HUES64 (cell line): ENCODE data around the gene FBXO41.

Experiments used
- H3K27ac ChIP-seq: 2 replicates; pipeline ENCODE4 v1.7.0; 2013; ENCODE audit warnings: low read depth, low read length, inconsistent platforms
- H3K27me3 ChIP-seq: 2 replicates; pipeline ENCODE4 v1.6.1; 2013; ENCODE audit warnings: mild to moderate bottlenecking, low read length; ENCODE audit not compliant: insufficient read depth
- H3K36me3 ChIP-seq: 2 replicates; pipeline ENCODE4 v1.6.1; 2013; ENCODE audit warnings: mild to moderate bottlenecking, low read length; ENCODE audit not compliant: insufficient read depth
- H3K4me1 ChIP-seq: 2 replicates; pipeline ENCODE4 v1.6.1; 2013; ENCODE audit warnings: mild to moderate bottlenecking, low read length, moderate library complexity; ENCODE audit not compliant: insufficient read depth
- H3K4me3 ChIP-seq: 2 replicates; pipeline ENCODE4 v1.5.1; 2013; ENCODE audit warnings: mild to moderate bottlenecking, low read length, moderate library complexity
- H3K9ac ChIP-seq: 2 replicates; pipeline ENCODE4 v1.6.1; 2013; ENCODE audit warnings: mild to moderate bottlenecking, low read depth, low read length
- H3K9me3 ChIP-seq: 2 replicates; pipeline ENCODE4 v1.6.1; 2013; ENCODE audit warnings: low read depth, low read length; ENCODE audit not compliant: insufficient read depth
- WGBS: fragments of 150-250, 120-280 bp; methylation state at CpG from one replicate; pipeline ENCODE4 v1.1.7; 2013; ENCODE audit warnings: missing lambda C conversion rate; 5-methylcytosine and 5-hydroxymethylcytosine counted together

The FBXO41 gene

DNA sequence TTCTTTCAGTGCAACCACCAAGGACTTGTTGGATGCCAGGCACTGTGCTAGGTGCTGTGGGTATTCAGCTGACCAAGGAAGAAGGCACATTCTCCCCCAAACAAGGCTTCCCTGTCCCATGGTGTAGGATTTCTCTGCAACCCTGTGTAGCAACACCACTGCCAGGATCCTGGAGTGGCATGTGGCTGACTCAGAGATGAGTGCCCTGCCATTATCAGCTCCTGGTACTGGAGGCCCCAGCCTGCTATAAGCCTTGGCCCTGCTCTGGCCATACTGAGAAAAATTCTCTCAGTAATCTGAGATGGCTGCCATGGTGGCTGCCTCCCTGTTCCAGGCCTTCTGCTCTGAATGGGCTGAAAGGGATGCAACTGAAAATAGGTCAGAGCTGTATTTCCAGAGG, 66.0 kb downstream of the FBXO41 start:
- Histone ChIP-seq H3K9ac (no peak overlapping the region), H3K36me3 (peaks cover 42% of the 10 kb centered on the region), H3K27ac (no peak overlapping the region)

DNA sequence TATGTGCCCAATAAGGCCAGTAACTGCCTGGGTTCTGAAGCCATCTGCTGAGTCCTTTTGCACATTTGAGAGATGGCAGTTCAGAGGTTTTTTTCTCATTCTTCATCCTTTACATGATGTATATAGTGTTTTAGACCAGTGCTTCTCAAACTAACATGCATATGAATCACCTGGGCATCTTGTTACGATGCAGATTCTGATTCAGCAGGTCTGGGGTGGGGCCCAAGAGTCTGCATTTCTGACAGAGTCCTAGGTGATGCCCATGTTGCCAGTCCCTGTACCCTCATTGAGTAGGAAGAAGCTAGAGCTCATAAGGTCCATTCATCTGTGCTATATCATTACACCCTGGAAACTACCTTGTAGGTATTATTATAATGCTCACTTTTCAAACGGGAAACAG, 66.5 kb downstream of the FBXO41 start:
- H3K4me1 ChIP-seq, result peaks cover 9% of the 10 kb centered on the region; the same call in 1 of the 2 replicates
- H3K36me3 ChIP-seq, result peaks cover 37% of the 10 kb centered on the region
- H3K27ac ChIP-seq, result no peak overlapping the region
- H3K4me3 ChIP-seq, result no peak overlapping the region
- no peaks in the 10 kb centered on the region for H3K27me3 ChIP-seq
- 82% methylated on average over 2 of the region's 2 CpGs for WGBS
- no peak overlapping the region for H3K9ac ChIP-seq
- H3K9me3 ChIP-seq, result no peaks in the 10 kb centered on the region

More for the DNA sequence above, 66.0 kb downstream of the FBXO41 start:
- Histone ChIP-seq H3K4me3 (no peak overlapping the region), H3K27me3 (no peaks in the 10 kb centered on the region), H3K4me1 (peaks cover 8% of the 10 kb centered on the region; the same call in 1 of the 2 replicates), H3K9me3 (no peaks in the 10 kb centered on the region)

GRCh38 chr2:73217160-73217559, 67.1 kb downstream of the FBXO41 start:
- WGBS, result 93% methylated on average over 5 of the region's 5 CpGs
- H3K27ac ChIP-seq, result no peak overlapping the region
- peaks cover 31% of the 10 kb centered on the region for H3K36me3 ChIP-seq
- H3K9me3 ChIP-seq, result no peaks in the 10 kb centered on the region
- H3K4me3 ChIP-seq, result no peak overlapping the region
- H3K27me3 ChIP-seq, result no peaks in the 10 kb centered on the region
- H3K4me1 ChIP-seq, result peaks cover 11% of the 10 kb centered on the region; the same call in 1 of the 2 replicates
- no peak overlapping the region for H3K9ac ChIP-seq

DNA sequence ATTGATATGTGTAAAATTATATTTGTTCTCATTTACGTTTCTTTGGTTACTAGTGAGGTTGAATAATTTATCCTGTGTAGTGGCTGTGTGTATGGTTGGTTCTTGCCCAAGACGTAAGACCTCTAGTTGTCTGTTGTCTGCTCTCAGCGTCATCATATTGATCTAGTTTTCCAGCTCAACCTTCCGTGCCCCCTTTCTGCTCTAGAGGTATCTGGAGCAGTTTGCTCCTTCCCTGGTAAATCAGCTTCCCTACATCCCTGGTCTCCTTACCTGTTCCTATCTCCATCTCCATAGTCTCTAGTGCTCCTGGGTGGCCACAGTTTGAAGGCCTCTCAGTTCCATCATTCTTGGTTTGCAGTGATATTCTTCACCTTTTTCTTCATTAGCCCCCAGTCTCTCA, 69.0 kb downstream of the FBXO41 start:
- H3K4me3 ChIP-seq, result peak overlapping the region; percentile 86
- 86% methylated on average over 4 of the region's 4 CpGs for WGBS
- no peak overlapping the region for H3K9ac ChIP-seq
- no peaks in the 10 kb centered on the region for H3K9me3 ChIP-seq
- no peak overlapping the region for H3K27ac ChIP-seq
- peaks cover 11% of the 10 kb centered on the region; the same call in 1 of the 2 replicates for H3K4me1 ChIP-seq
- H3K27me3 ChIP-seq, result no peaks in the 10 kb centered on the region
- H3K36me3 ChIP-seq, result peaks cover 12% of the 10 kb centered on the region

- H3K4me1 ChIP-seq, result peaks cover 11% of the 10 kb centered on the region; the same call in 1 of the 2 replicates
- peak within 1 kb of the TSS; percentile 89 for H3K27ac ChIP-seq
- peak within 1 kb of the TSS; percentile 86 for H3K4me3 ChIP-seq
- no peaks in the 10 kb centered on the region for H3K9me3 ChIP-seq
- under 1% methylated on average over 63 of the region's 64 CpGs for WGBS
- H3K27me3 ChIP-seq, result no peaks in the 10 kb centered on the region
- peak within 1 kb of the TSS; percentile 95 for H3K9ac ChIP-seq
- H3K36me3 ChIP-seq, result peaks cover 4% of the 10 kb centered on the region; the same call in 1 of the 2 replicates
Observed at GRCh38 chr2:73214120-73215035, 69.9 kb downstream of the FBXO41 start, which contains the start of gene SMYD5. Gene SMYD5 (plus strand): TSS chr2:73214245. CDS start chr2:73214267, 22 bp downstream.

DNA sequence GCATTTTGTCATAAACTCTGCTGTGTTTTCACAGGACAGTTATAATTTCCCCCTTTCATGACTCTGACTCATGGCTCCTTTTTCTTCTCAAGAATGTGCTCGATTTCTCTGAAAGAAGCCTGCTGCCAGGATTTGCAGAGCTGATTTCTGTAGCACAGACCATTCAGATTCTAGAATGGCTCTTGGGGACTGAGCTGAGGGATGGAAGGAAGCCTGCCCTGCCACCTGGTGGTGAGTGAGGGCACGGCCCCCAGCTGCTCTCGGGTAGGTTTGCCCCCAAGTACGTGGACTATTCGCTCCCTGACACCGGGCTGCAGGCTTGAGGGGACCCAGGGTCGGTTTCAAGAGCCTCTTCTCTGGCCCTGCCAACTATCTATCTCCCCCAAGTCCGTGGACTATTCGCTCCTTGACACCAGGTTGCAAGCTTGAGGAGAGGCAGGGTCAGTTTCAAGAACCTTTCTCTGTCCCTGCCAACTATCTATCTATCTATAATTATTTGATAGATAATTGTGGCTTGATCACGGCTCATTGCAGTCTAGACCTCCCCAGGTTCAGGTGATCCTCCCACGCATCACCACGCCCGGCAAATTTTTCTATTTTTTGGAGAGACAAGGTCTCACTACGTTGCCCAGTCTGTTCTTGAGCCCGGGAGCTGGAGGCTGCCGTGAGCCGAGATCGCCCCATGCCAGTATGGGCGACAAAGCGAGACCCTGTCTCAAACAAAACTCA, 71.7 kb downstream of the FBXO41 start:
- no peaks in the 10 kb centered on the region for H3K27me3 ChIP-seq
- H3K27ac ChIP-seq, result no peak overlapping the region
- peaks cover 11% of the 10 kb centered on the region; the same call in 1 of the 2 replicates for H3K4me1 ChIP-seq
- no peak overlapping the region for H3K9ac ChIP-seq
- WGBS, result 51% methylated on average over 20 of the region's 20 CpGs
- no peaks in the 10 kb centered on the region for H3K36me3 ChIP-seq
- H3K4me3 ChIP-seq, result no peak overlapping the region
- H3K9me3 ChIP-seq, result no peaks in the 10 kb centered on the region

GRCh38 chr2:73212098-73212447, 72.2 kb downstream of the FBXO41 start:
- Histone ChIP-seq H3K4me1 (peaks cover 11% of the 10 kb centered on the region; the same call in 1 of the 2 replicates), H3K9me3 (no peaks in the 10 kb centered on the region), H3K27ac (no peak overlapping the region), H3K4me3 (no peak overlapping the region), H3K36me3 (no peaks in the 10 kb centered on the region), H3K27me3 (0 out of 2 replicates have a peak, but pooled peaks cover 1% of the 10 kb centered on the region), H3K9ac (no peak overlapping the region)
- WGBS, result 78% methylated on average over 7 of the region's 7 CpGs

- Histone ChIP-seq H3K4me3 (no peak overlapping the region), H3K36me3 (no peaks in the 10 kb centered on the region), H3K9me3 (no peaks in the 10 kb centered on the region), H3K27me3 (0 out of 2 replicates have a peak, but pooled peaks cover 2% of the 10 kb centered on the region), H3K9ac (no peak overlapping the region), H3K4me1 (peaks cover 11% of the 10 kb centered on the region; the same call in 1 of the 2 replicates), H3K27ac (no peak overlapping the region)
- 92% methylated on average over 6 of the region's 6 CpGs for WGBS
Observed at GRCh38 chr2:73210696-73211095, 73.6 kb downstream of the FBXO41 start.

GRCh38 chr2:73210019-73210418, 74.3 kb downstream of the FBXO41 start:
- Histone ChIP-seq H3K4me3 (no peak overlapping the region), H3K36me3 (no peaks in the 10 kb centered on the region), H3K9me3 (no peaks in the 10 kb centered on the region), H3K9ac (no peak overlapping the region), H3K27me3 (peaks cover 8% of the 10 kb centered on the region), H3K27ac (no peak overlapping the region), H3K4me1 (peaks cover 7% of the 10 kb centered on the region; the same call in 1 of the 2 replicates)
- 85% methylated on average over 4 of the region's 4 CpGs for WGBS

- no peak overlapping the region for H3K4me3 ChIP-seq
- H3K36me3 ChIP-seq, result no peaks in the 10 kb centered on the region
- 86% methylated on average over 3 of the region's 3 CpGs for WGBS
- H3K27me3 ChIP-seq, result peaks cover 24% of the 10 kb centered on the region
- no peak overlapping the region for H3K9ac ChIP-seq
- H3K27ac ChIP-seq, result no peak overlapping the region
- H3K9me3 ChIP-seq, result no peaks in the 10 kb centered on the region
- H3K4me1 ChIP-seq, result 0 out of 2 replicates have a peak, but pooled peaks cover 4% of the 10 kb centered on the region
Observed at GRCh38 chr2:73208258-73208657, 76.0 kb downstream of the FBXO41 start.

- H3K27me3 ChIP-seq, result peaks cover 47% of the 10 kb centered on the region
- no peaks in the 10 kb centered on the region for H3K4me1 ChIP-seq
- no peak overlapping the region for H3K4me3 ChIP-seq
- 94% methylated on average over 6 of the region's 6 CpGs for WGBS
- H3K9ac ChIP-seq, result no peak overlapping the region
- no peak overlapping the region for H3K27ac ChIP-seq
- no peaks in the 10 kb centered on the region for H3K9me3 ChIP-seq
- H3K36me3 ChIP-seq, result no peaks in the 10 kb centered on the region
Observed at GRCh38 chr2:73205611-73206010, 78.7 kb downstream of the FBXO41 start.
